Umbilical cord (tissue), 2 donors: ENCODE results near the gene PPP2R1B. TPM values are rescaled to one million over a fixed set of nuclear protein-coding genes. Genes with fewer than 3 reads are reported as not detected.
"Not testable (repeated sequence)": the region's sequence is repeated elsewhere in the genome, so short reads cannot be mapped to it uniquely, and the experiment has no call there.

Experiments
- DNase-seq: peaks from one replicate; pipeline ENCODE4 v3.0.0-alpha.2; 2015; ENCODE audit warnings: low spot score
- total RNA-seq: library from RNA; depleted of rRNA; stranded (reverse); fragments of >200 nt; gene quantifications from one replicate; pipeline ENCODE4 v1.2.3, GENCODE V29; 2014; ENCODE audit warnings: low replicate concordance; ENCODE audit not compliant: insufficient read depth

The PPP2R1B gene
- total RNA-seq, 1 donor from 2014 or later: 19.7 TPM

DNA sequence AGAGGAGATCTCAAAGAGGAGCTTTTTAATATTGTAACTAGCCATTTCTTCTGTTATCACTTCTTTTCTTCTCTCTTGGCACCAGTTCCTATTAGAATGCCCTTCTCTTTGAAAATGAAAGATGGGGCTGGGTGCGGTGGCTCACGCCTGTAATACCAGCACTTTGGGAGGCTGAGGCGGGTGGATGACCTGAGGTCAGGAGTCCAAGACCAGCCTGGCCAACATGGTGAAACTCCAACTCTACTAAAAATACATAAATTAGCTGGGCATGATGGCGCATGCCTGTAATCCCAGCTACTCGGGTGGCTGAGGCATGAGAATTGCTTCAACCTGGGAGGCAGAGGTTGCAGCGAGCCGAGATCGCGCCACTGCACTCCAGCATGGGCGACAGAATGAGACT, 18.1 kb upstream of the PPP2R1B start:
- not testable (repeated sequence) for DNase-seq

DNA sequence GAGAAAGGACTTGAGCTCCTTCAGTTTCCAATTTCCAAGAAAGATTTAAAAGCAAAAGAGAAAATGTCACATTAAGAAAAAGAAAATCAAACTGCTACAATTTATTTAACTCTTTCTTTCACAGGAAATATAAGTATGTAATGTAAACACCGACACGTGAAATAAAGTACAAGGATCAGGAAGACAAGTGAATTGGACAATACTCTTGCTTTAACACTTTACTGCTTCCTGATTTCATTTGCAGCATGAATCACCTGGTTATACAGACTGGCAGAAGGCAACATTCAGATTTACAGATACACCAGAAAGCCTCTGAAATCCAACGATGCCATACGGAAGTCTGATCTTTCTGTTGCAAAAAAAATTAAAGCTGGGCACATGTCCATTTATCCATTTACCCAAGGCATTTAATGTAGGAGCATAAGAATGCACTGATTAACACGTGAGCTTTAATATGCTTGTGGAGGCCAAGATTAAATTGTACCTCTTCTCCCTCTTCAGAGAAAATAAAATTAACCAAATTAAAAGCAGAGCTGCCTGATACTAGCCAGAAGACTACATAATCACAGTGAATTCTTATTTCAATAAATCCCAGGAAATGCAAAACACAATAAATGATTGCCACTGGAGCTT, 16.0 kb upstream of the PPP2R1B start:
- DNase-seq: no peak

DNA sequence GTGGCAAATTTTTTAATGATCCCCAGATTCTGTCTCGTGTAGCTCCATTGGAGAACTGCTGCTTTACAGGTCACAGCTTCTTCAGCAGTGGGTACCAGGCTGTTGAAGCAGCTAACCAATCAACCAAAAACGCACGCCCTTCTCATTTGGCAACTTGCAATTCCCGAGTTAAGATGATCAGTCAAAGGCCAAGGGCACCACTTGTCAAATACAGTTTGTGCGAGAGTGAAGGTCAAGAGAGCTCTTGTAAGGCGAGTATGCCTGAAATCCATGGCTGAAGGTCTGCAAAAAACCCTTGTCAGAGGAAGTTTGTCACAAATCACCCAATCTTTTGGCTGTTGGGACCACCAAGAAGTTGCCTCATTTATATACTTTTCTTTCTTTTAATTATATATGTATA, 12.9 kb upstream of the PPP2R1B start:
- no peak for DNase-seq

DNA sequence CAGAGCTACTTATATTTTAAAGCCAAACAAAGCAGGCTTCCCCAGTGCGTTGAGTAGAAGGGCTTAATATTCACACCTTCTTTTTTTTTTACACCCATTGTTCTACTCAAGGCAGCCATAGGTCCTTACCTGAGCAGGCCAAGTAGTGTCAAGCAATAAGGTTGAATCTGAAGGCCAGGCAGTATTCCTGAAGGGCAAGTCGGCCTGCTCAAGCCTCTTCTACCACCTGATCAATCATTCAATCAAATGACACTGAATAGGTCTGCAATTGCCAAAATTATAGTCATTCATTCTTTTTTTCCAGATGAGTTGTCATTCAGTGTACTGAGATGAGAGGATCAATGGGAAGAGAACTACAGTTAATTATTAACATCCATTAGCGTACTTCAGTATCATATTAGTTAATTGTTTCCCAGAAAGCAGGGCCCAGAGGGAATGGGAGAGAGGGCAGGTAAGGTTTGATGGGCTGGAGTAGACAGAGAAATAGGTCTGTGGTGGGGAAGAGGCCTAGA, 11.9 kb upstream of the PPP2R1B start:
- DNase-seq: no peak

DNA sequence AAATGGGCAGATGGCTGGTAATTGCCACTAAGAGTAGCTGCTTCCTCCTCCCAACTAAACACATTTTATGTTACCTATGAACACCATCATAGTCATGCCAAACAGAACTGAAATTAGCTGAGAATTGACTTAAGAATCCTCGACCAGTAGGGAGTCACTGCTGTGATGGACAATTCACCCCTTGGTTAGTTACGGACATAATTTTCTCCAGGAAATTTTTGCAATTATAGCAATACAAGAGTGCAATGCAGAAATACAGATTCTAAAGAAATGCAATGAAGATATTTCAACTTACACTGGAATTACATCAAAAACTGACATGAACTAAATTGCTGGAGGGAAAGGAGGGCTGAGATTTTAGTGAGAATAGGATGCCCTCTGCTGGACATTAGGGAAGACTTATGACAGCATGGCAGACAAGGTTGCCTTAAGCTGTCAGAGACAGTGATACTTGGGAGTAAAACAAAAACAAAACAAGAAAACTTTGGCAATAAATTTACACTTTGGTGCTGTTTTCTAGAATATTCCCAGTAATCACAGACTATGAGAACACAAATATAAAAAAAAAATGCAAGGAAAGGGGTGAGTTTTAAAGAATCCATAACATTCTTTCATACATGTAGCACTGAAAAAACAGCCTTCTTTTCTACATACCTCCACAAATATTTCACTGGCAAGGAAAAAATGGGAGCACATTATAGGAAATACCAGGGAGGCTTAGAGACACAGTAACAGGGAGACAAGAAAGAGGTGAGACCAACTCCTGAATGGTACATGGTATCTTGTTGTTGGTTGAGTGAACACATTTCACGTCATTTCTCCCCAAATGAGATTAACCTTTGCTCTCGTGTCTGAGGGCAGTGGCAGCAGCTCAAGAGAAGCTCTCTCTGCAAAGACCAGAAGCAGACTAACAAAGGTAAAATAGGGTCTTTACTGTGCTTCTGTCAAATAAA, 11.2 kb upstream of the PPP2R1B start:
- peak; percentile 86 for DNase-seq

DNA sequence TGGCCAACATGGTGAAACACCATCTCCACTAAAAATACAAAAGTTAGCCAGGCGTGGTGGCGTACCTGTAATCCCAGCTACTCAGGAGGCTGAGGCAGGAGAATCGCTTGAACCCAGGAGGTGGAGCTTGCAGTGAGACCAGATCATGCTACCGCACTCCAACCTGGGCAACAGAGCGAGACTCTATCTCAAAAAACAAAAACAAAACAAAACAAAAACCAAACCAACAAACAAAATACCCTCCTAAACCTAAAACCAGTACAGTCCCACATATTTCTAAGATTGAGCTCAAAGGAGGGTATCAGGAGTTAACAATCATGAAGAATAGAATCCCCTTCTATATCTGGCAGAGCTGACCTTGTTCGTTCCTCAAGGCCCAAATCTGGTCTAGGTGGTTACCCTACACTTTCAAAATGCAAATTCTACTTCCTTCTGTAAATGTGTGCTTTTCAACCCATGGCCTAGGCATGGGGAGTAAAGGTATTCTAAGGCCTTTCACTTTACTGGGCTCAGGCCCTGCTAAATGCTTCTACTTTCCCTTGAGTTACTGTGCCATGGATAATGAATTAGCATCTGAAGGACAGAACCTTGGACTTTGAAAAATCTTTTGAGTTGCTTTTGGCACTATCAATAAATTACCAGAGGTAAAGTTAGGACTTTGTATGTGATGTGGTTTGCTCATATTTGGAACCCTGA, 10.4 kb upstream of the PPP2R1B start:
- no peak for DNase-seq

DNA sequence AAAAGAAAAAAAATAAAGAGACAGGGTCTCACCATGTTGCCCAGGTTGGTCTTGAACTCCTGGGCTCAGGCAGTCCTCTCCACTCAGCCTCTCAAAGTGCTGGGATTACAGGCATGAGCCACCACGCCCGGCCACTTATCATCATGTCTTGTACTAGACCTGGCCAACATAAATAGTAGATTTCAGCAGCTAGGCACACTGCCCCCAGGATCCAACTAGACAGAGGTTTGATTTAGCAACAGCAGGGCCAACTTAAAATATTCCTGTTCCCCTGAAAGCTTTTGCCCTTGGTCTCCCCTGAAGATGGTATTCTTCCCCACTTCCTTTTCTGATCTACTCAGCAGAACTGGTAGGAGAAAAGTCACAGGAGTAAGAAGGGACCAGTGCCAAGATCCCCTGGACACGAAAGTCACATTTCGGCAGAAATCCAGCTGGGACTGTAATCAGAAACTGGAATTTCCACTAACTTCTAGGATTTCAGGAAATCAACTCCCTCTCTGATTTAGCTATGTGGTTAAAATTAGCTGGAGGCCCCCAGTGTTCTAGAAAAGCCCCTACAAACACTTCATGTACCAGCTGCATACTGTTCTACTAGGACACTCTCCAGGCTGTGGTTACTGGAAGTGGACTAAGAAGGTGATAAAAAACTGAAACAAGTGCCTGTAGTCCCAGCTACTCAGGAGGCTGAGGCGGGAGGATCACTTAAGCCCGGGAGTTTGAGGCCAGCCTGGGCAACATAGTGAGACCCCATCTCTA, 8.9 kb upstream of the PPP2R1B start:
- DNase-seq: peak; percentile 10

DNA sequence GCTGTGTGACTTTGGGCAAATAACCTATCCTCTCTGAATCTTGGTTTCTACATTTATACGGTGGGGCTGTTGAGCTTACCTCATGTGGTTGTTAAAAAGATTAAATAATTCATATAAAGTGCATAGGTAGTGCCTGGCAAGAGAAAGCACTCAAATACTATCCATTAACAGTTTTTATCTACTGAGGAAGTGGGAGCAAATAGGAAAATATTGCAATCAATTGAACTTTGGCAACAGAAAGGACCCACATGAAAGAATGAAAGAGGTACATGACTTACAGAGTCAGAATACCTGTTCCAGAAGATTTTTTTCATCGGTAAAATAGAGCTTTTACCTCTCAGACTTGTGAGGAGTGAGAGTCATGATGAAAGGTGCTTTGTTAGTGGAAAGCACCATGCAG, 6.3 kb upstream of the PPP2R1B start:
- DNase-seq: no peak

DNA sequence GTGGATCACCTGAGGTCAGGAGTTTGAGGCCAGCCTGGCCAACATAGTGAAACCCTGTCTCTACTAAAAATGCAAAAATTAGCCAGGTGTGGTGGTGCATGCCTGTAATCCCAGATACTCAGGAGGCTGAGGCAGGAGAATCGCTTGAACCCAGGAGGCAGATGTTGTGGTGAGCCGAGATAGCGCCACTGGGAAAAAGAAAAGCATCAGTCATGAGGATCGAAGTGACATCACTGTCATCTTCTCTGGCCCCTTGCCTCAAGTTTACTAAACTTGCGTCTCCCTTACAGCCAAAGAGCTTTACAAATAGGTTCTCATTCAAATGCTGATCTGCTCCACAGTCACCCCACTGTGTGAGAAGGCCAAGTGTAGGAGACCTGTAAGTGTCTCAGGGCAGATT, 5.0 kb upstream of the PPP2R1B start:
- not testable (repeated sequence) for DNase-seq

DNA sequence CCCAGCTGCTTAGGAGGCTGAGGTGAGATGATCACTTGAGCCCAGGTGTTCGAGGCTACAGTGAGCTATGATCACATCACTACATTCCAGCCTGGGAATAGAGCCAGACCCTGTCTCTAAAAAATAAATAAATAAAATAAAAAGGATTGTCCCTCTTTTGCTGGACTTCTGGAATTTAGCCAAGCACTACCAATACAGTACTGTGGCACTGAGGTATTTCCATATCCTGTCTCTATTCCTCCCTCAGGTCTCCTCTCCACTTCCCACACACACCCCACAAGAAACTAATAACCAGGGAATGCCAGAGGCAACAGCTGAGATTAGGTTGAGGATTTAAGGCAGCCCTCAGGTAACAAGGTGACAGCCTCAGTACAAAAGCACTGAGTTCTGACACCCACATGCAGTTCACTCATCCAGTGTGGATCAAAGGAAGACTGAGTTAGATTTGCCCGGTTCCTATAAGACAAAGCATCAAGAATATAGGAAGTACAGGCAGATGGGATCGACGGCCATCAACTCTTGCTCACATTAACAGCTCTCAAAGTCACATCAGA, 4.5 kb upstream of the PPP2R1B start:
- no peak for DNase-seq

DNA sequence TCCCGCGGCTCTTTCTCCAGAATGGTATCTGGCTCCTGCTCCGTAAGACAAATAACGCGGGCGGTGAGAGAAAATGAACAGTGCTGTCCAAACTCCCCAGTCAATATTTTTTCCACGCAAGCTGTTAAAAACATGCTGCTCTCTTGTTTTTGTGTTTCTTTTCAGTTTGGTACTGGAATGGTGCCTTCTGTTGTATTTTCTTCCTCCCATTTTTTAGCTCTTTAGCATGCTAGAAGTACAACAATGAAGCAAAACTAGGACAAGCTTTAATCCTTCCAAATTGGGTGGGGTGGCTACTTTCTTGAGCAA, 599 bp upstream of the PPP2R1B start:
- DNase-seq: no peak

DNA sequence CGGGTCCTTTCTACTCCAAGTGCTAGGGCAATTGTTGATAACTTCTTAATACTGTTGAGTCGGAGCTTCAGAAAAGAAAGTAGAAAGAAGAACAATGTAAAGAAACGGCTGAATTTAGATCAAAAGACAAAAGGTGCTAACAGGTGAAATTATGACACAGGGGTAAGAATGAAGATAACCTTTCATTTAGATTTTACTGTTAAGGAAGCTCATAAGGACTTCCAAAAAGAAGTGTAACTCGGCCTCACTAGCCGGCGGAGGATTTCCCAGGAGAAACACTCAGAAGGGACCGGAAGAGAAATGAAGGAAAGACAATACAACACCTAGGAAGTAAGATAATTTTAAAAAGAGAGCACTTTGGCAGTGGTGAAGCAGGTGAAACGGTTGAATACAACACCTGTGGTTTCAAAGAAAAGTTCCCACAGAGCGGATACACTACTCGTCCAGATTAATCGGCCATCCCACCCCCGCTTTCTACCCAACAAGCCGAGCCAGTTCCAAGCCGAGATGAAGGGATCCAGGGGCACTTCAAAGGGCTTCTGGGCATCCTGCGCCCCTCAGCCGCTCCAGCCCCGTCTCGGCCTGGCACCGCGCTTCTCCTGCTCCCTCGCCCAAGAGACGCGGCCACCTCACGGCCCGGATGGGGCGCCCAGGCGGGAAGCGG, 737 bp downstream of the PPP2R1B start:
- DNase-seq: no peak

DNA sequence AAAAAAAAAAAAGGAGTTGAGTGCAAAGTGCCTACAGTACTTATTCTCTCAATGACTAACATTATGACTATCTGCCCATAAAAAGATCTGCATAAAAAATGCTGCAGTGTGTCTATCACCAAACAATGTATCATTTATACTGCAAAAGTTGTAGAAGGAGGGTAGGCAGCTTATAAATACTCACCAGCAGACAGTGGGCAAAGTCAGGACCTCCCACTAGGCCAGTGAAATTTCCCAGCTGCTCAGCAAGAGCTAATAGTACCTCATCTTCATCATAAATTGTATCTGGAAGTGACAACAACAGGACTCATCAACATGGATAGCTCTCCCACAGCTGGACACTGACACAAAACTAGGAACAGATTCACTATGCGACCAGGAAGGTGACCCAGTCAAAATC, 1.6 kb downstream of the PPP2R1B start:
- no peak for DNase-seq

DNA sequence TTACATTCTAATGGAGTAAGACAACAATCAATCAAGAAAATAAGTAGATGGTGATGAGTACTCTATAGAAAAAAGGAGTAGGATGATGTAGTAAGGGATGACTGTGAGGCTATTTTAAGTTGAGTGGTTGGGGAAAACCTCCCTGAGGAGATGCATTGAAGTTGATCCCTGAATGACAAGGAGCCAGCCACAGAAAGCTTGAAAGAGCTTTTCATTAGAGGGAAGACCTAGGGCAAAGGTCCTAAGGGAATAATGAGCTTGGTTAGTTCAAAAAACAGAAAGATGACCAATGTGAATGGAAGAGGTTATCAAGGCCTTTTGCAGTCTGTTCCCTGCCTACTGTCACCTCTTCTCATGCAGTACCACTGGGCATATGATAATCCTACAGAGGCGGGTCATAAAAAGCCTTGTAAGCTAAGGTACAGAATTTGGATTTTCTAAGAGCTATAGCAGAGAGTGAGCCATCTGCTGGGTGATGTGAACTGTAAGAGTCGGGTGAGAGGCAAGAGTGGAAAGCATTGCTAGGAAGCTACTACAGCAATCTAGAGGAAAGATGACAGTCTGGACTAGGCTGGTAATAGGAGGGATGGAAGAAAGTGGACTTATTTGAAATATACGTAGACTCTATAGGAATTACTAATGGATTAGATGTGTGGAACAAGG, 3.1 kb downstream of the PPP2R1B start:
- DNase-seq: no peak

DNA sequence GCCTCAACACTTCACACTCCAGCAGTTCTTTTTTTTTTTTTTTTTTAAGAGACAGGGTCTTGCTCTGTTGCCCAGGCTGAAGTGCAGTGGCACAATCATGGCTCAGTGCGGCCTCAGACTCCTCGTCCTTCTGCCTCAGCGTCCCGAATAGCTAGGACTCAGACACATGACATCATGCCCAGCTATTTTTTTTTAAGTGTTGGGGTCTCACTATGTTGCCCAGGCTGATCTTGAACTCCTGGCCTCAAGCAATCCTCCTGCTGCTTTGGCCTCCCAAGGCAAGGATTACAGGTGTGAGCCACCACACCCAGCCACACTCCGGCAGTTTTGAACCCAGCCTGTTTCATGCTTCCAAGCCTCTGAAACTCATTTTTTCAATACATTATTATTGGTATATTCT, 3.7 kb downstream of the PPP2R1B start:
- DNase-seq: no peak

DNA sequence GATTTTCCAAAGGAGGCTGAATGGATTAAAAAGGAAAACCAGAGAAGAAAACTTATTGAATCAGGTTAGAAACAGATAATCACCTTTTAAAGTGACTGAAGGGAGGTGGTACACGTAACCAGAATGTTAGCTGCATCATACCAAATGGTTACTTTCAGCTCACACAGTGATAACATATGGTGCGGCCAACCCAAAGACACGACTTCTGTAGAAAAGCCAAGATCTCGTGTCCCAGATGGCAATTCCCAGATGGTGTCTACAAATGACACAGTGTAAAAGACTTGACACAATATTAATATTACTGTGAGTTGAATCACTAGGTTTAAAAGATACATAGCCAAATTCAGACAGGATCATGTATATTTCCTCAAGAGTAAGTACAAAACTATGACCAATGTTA, 5.2 kb downstream of the PPP2R1B start:
- DNase-seq: no peak

DNA sequence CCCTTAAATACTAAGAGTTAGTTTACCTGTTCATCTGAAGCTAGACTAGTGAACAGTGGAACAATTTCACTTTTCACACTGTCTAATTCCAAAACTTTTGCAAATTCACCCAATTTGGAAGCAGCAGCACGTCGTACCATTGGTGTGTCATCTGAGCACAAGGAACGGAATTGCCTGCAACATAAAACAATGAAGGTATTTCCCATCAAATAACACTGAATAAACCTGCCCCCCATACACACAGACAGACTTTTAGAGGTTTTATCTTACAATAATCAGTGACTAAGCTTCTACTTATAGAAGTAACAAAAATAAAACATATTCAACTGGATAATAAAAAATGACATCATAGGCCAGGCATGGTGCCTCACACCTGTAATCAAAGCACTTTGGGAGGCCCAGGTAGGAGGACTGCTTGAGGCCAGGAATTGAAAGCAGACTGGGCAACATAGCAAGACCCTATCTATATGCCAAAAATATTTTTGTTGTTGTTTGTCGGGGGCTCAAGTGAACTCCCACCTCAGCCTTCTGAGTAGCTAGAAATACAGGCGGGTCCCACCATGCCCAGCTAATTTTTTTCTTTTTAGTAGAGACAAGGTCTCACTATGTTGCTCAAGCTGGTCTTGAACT, 6.3 kb downstream of the PPP2R1B start:
- no peak for DNase-seq

DNA sequence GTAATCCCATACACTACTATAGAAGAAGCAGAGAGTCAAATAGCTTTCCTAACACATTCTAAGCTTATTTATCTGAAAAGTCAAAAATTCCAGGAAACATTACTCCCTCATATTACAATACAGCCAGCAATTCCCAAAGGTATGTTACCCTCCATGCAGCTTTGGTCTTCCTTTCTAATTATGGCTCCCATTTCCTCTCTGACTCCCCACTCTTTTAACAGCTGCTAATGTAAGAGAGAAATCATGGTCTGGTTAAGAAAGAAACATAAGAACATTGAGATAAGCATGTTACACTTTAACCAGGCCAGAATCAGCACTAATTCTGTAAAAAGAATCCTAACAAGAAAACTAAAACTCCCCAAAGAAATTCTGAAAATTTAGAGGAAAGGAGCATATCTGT, 6.8 kb downstream of the PPP2R1B start:
- no peak for DNase-seq

DNA sequence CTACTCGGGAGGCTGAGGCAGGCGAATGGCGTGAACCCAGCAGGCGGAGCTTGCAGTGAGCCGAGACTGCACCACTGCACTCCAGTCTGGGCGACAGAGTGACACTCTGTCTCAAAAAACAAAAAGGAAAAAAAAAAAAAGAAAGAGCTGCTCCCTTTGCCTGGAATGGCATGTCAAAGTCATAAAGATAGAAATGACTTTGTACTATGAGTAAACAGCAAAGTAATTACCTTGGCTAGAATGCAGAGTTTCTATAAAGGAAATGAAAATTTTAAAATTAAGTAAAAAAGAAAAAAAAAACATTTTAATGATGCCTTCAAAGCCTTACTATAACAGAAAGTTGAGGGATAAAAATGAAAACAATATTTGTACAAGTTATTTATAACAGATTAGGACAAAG, 10.1 kb downstream of the PPP2R1B start:
- DNase-seq: no peak

DNA sequence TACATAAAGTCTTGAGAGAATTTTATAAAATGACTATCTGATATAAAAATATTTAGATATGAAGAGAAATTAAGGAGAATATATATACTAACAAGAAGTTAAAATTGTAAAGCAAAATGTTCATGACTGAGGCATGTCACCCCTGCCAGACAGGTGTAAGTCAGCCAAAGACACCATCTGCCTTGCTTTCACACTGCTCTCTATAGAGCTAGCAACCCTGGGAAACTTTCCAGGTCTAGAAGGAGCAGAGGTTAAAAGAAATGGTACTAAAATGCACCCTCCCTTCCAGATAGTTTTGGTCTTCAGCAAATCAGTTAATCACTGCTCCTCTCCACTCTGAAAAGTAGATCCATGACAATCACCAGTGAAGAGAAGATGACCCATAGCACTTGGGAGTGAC, 16.5 kb downstream of the PPP2R1B start:
- DNase-seq: no peak
